ENCODE results near the gene TMEM185B. TPM values are rescaled to one million over a fixed set of nuclear protein-coding genes. Genes with fewer than 3 reads are reported as not detected.

The TMEM185B gene
- 24.0 and 28.0 TPM in 2 replicates for total RNA-seq (2014; rRNA removed; shearing (Covaris generic))

DNA sequence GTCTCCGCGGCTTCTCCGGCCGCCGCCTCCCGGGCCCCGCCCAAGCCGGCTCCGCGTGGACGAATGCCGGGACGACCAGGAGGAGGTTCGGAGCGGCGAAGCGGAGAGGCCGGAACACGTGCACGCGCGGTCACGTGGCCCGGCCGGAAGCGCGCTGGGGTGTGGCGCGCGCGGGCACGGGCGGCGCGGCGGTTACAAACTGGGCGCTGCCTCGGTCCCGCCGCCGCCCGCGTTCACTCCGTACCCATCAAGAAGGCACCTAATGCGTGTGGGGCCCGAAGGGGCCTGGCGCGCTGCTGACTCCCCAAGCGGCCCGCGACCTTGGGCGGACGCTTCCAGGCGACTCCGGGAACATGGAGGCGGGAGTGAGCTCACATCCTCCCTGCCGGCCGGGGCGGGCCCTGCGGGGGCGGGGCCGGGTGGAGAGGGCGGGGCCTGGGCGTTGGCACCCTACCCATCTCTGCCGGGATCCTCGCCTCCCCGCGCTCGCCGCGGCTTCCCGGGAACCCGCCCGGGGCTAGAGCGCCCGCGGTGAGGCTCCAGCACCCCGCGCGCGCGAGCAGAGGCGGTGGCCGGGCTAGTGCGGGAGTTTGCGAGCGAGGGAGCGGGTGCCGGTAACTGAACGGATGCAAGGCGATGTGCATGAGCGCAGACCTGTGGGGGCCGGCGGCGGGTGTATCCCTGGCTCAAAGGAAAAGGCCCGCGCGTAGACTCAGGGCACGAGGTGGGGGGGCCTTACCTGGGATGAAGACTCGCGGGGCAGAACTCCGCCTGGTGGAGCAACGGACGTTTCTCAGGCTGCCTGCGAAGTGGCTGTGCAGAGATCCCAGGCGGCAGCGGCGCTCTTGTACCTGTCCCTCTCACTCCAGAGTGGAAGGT, at the start of gene TMEM185B:
TSS of gene TMEM185B (minus strand) at position 367 of the 879 bp plus-strand sequence. CDS start 424 bp downstream, outside the sequence.

DNA sequence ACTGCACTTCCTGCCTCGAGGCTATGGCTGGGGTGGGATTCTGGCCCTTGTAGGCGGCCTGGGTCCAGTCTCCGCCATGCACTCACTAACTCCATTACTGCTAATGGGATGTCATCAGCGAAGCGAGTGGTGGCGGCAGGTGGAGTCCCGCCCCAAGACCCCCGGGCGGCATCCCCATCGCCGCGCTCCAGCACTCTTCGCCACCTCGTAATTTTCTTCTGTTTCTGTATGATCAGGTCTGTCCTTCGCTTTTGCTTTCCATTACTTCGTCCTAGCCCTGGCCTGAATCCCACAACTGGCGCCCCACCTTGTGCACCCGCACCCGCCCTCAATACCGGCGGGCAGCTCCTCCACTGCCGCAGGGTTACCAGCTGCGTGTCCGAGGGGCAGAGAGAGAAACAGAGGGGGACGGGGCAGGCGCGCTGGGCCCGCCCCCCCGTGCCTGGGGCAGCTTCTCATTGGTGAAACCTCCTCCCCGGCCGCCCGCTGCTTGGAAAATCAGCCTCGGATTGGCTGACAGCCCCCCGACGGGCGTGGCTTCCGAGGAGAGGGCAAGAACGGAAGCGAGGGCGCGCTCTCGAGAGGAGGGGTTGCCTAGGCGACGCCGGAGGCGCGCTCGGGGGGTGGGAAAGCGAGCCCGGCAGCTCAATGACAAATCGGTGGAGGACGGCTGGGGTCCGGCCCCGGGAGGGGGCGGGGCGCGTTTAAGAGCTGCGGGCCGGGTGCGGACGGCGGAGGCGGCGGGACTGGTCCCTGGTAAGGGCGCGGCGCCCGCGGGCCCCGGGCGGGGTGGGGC, 29.2 kb upstream of the TMEM185B start, which contains the start of gene RALB:
TSS of gene RALB (plus strand) at position 628 of the 796 bp plus-strand sequence. CDS start 25,813 bp downstream, outside the sequence.

Small RNA genes lying within 50 kb of the gene (small RNA-seq; reads per million reads assigned to genes)
- gene MTND4LP14, result not detected
- not detected for gene RF00019

Other genes with a start within 250 kb of the TMEM185B start
- gene EPB41L5, start 210.3 kb downstream of the TMEM185B start, total RNA-seq (2014; rRNA removed; shearing (Covaris generic)), result 2.4 and 2.5 TPM in 2 replicates
- gene RALB, start 29.5 kb upstream of the TMEM185B start, total RNA-seq (2014; rRNA removed; shearing (Covaris generic)), result 19.4 and 22.4 TPM in 2 replicates
- 0.19 and 0.23 TPM in 2 replicates for gene INHBB, start 122.7 kb upstream of the TMEM185B start, total RNA-seq (2014; rRNA removed; shearing (Covaris generic))